SJSA1 (cell line): ENCODE data around the gene DUSP1. TPM values are rescaled to one million over a fixed set of nuclear protein-coding genes. Genes with fewer than 3 reads are reported as not detected.

Experiments used
- DNase-seq, 2 experiments: peaks; one replicate each; pipeline ENCODE4 v3.0.0-alpha.2; 2015 to 2020; ENCODE audit warnings: low spot score in 2 of 2, low read depth in 1 of 2
- H3K27ac ChIP-seq: fragments of 250-450 bp; sonication (Bioruptor Pico); 2 replicates; pipeline ENCODE4 v1.5.1; 2020; ENCODE audit warnings: mild to moderate bottlenecking, moderate library complexity
- H3K27me3 ChIP-seq: fragments of 250-450 bp; sonication (Bioruptor Pico); replicated peaks from 2 replicates; pipeline ENCODE4 v1.5.1; 2020; ENCODE audit warnings: mild to moderate bottlenecking, moderate library complexity
- H3K36me3 ChIP-seq: fragments of 250-450 bp; sonication (Bioruptor Pico); 2 replicates; pipeline ENCODE4 v1.5.1; 2020; ENCODE audit warnings: mild to moderate bottlenecking
- H3K4me1 ChIP-seq: fragments of 250-450 bp; sonication (Bioruptor Pico); replicated peaks from 2 replicates; pipeline ENCODE4 v1.6.1; 2021; ENCODE audit warnings: mild to moderate bottlenecking
- H3K4me3 ChIP-seq: fragments of 250-450 bp; sonication (Bioruptor Pico); 2 replicates; pipeline ENCODE4 v1.5.1; 2020; ENCODE audit warnings: mild to moderate bottlenecking
- H3K9me3 ChIP-seq: fragments of 250-450 bp; sonication (Bioruptor Pico); replicated peaks from 2 replicates; pipeline ENCODE4 v1.5.1; 2020; ENCODE audit warnings: mild to moderate bottlenecking
- total RNA-seq: library from RNA; depleted of rRNA; stranded (reverse); fragments of >200 nt; shearing (Covaris generic); gene quantifications from 2 replicates; pipeline ENCODE4 v1.2.3, GENCODE V29; 2014

Gene DUSP1
- total RNA-seq, 1 experiment from 2014 or later = 475 TPM

- H3K9me3 ChIP-seq = no peaks in the 10 kb centered on the region
- H3K36me3 ChIP-seq = no peaks in the 10 kb centered on the region
- no peak for DNase-seq
- H3K4me1 ChIP-seq = peaks cover 36% of the 10 kb centered on the region
- H3K27ac ChIP-seq = no peak overlapping the region
- no peaks in the 10 kb centered on the region for H3K27me3 ChIP-seq
- no peak overlapping the region for H3K4me3 ChIP-seq
Measured at GRCh38 chr5:172730981-172731679, 39.9 kb downstream of the DUSP1 start.

GRCh38 chr5:172730222-172730621 is 40.8 kb downstream of the DUSP1 start:
- H3K27ac ChIP-seq = no peak overlapping the region
- H3K9me3 ChIP-seq = no peaks in the 10 kb centered on the region
- no peak for DNase-seq
- H3K36me3 ChIP-seq = no peaks in the 10 kb centered on the region
- H3K4me1 ChIP-seq = peaks cover 28% of the 10 kb centered on the region
- no peak overlapping the region for H3K4me3 ChIP-seq
- no peaks in the 10 kb centered on the region for H3K27me3 ChIP-seq

DNA sequence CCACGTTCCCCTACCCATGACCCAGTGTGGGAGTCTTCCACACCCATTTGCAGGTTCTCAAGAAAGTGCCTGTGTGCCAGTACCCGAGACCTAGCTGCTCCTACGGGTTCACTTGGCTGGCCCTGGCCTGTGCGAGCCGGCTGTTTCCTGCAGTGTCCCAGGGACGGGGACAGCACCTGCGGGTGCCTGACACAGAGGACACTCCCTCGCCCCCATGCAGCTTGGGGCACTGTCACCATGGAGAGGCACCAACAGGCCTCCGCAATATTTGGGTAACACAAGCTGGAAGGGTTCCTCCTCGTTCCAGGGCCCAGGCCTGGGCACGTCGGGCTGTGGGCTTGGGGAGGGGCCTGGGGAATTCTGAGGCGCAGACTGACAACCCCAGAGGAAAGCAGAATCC is 41.4 kb downstream of the DUSP1 start:
- H3K9me3 ChIP-seq = no peaks in the 10 kb centered on the region
- H3K36me3 ChIP-seq = no peaks in the 10 kb centered on the region
- no peak overlapping the region for H3K4me3 ChIP-seq
- peaks cover 24% of the 10 kb centered on the region for H3K4me1 ChIP-seq
- no peak overlapping the region for H3K27ac ChIP-seq
- H3K27me3 ChIP-seq = no peaks in the 10 kb centered on the region
- DNase-seq = no peak

- no peak for DNase-seq
- H3K4me3 ChIP-seq = no peak overlapping the region
- no peaks in the 10 kb centered on the region for H3K9me3 ChIP-seq
- peaks cover 15% of the 10 kb centered on the region for H3K4me1 ChIP-seq
- H3K27ac ChIP-seq = no peak overlapping the region
- no peaks in the 10 kb centered on the region for H3K27me3 ChIP-seq
- no peaks in the 10 kb centered on the region for H3K36me3 ChIP-seq
Measured at GRCh38 chr5:172728481-172729241, 42.3 kb downstream of the DUSP1 start.

DNA sequence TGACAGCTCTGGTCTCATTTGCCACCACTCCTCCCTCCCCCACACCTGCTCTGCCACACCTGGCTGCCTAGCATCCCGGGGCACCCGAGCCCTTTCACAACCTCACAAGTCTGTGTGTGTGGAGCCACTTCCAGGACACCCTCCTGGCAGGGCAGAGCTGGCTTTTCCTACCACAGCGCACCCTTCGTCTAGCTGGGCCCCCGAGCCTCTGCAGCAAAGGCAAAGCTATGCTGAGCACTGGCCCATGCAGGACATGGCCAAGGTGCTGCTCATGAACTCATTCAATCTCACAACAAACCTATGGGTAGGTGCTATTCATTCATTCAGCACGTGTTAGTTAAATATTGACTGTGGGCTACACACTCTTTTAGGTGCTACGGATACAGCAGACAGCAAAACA is 43.4 kb downstream of the DUSP1 start:
- Histone ChIP-seq H3K27ac (no peak overlapping the region), H3K9me3 (no peaks in the 10 kb centered on the region), H3K36me3 (no peaks in the 10 kb centered on the region), H3K27me3 (no peaks in the 10 kb centered on the region), H3K4me3 (no peak overlapping the region), H3K4me1 (peaks cover 4% of the 10 kb centered on the region)
- no peak for DNase-seq

DNA sequence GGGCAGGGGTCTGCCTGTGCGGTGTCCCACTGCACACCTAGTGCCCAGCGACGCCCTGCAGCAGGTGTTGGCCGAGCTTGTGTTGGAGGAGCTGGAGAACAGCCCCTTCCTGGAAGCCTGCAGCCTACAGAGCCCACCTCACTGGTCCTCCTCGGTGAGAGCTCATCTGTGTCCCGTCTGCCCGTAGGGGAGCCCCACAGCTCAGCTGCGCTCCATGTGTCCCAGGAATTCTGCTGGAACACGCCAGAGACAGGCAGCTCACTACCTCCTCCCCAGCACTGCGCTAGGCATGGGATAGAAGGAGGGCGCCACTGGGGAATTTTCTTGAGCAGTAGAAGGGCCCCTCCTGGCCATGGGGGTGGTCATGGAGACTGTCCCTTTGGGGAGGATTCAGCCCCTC is 44.0 kb downstream of the DUSP1 start:
- Histone ChIP-seq H3K27ac (no peak overlapping the region), H3K4me3 (no peak overlapping the region), H3K4me1 (no peaks in the 10 kb centered on the region; the same call in 1 of the 2 replicates), H3K36me3 (no peaks in the 10 kb centered on the region), H3K27me3 (no peaks in the 10 kb centered on the region), H3K9me3 (no peaks in the 10 kb centered on the region)
- no peak for DNase-seq

DNA sequence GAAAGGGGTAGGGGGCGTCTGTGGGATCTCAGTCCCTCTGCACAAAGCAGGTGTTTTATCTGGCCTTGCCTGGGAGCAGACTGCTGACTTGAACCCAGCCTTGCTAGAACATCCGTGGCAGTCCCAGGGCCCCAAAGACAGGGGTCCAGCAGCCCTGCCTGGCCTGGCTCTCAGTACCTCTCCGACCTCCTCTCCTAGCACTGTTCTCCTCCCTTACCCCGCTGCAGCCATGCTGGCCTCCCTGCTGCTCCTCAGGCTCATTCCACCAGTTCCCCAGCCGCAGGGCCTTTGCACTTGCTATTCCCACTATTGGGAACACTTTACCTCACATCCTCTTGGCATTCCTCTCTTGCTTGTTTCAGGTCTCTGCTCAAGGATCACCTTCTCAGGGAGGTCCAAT is 45.2 kb downstream of the DUSP1 start:
- H3K27ac ChIP-seq = no peak overlapping the region
- no peaks in the 10 kb centered on the region for H3K9me3 ChIP-seq

GRCh38 chr5:172725273-172725672 is 45.7 kb downstream of the DUSP1 start:
- DNase-seq = no peak
- no peak overlapping the region for H3K27ac ChIP-seq
- no peaks in the 10 kb centered on the region for H3K9me3 ChIP-seq
- H3K27me3 ChIP-seq = no peaks in the 10 kb centered on the region
- no peaks in the 10 kb centered on the region for H3K4me1 ChIP-seq
- no peak overlapping the region for H3K4me3 ChIP-seq
- no peaks in the 10 kb centered on the region for H3K36me3 ChIP-seq

More for the DNA sequence above, 45.2 kb downstream of the DUSP1 start:
- H3K36me3 ChIP-seq = no peaks in the 10 kb centered on the region
- DNase-seq = no peak
- no peaks in the 10 kb centered on the region for H3K27me3 ChIP-seq
- no peaks in the 10 kb centered on the region for H3K4me1 ChIP-seq
- no peak overlapping the region for H3K4me3 ChIP-seq

DNA sequence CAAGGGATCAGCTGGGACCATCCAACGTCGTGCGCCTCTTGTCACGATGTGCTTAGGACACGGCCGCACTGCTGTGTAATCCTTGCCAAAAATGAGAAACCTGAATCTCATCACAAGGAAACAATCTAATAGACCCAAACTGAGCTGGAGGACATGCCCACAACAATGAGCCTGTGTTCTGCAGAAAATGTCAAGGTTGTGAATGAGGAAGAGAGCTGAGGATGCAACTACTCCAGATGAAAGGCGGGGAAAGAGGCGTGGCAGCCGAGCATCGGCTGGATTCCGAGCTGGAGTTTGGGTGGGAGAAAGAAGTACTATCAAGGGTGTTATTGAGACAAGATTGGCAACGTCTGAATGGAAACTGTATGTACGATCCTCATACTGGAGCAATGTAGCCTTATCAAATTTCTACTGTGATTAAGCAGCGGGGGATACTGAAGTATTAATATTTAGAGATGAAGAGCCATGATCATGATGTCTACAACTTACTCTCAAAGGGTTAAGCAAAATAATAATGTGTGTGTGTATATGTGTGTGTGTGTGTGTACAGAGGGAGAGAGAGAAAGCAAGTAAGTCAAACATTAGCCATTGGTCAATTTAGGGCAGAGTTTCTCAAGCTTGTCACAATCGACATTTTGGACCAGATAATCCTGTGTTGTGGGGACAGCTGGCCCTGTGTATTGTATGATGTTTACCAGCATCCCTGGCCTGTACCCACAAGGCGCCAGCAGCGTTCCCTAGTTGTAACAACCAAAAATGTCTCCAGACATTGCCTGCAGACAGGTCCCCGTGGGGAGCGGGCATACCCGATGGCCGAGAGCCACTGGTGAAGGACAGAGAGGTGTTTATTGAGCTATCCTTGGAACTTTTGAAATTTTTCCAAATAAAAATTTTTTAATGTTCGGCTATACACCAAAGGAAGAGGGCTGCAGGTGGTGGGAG is 46.5 kb downstream of the DUSP1 start:
- H3K36me3 ChIP-seq = no peaks in the 10 kb centered on the region
- no peaks in the 10 kb centered on the region for H3K27me3 ChIP-seq
- no peak overlapping the region for H3K27ac ChIP-seq
- H3K9me3 ChIP-seq = no peaks in the 10 kb centered on the region
- no peak for DNase-seq
- no peak overlapping the region for H3K4me3 ChIP-seq
- no peaks in the 10 kb centered on the region for H3K4me1 ChIP-seq

DNA sequence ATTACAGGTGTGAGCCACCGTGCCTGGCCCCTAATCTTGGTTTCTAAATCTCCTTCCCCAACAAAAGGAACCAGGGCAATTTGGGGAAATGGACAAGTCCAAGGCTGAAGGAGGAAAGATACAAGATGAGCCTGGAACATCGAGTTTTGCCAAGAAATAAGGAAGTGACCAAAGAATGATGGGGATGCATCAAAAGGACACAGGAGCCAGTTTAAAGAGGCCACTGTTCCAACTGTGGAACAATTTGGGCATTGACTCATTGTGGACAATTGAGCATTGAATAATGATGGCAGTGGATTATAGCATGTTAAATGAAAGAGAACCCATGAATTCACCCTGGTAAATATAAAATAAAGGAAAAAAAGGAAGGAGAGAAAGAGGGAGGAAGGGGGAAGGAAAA is 47.5 kb downstream of the DUSP1 start:
- H3K9me3 ChIP-seq = no peaks in the 10 kb centered on the region
- H3K36me3 ChIP-seq = no peaks in the 10 kb centered on the region
- no peaks in the 10 kb centered on the region for H3K4me1 ChIP-seq
- no peak overlapping the region for H3K27ac ChIP-seq
- no peak overlapping the region for H3K4me3 ChIP-seq
- DNase-seq = no peak
- H3K27me3 ChIP-seq = no peaks in the 10 kb centered on the region

GRCh38 chr5:172722327-172722815 is 48.6 kb downstream of the DUSP1 start:
- no peak for DNase-seq
- Histone ChIP-seq H3K4me3 (no peak overlapping the region), H3K27me3 (no peaks in the 10 kb centered on the region), H3K9me3 (no peaks in the 10 kb centered on the region), H3K36me3 (no peaks in the 10 kb centered on the region), H3K4me1 (peaks cover under 1% of the 10 kb centered on the region), H3K27ac (no peak overlapping the region)

- H3K9me3 ChIP-seq = no peaks in the 10 kb centered on the region
- DNase-seq = no peak
- no peak overlapping the region for H3K4me3 ChIP-seq
- no peak overlapping the region for H3K27ac ChIP-seq
- peaks cover 7% of the 10 kb centered on the region for H3K4me1 ChIP-seq
- H3K36me3 ChIP-seq = no peaks in the 10 kb centered on the region
- H3K27me3 ChIP-seq = no peaks in the 10 kb centered on the region
Measured at GRCh38 chr5:172721455-172722326, 49.3 kb downstream of the DUSP1 start.

GRCh38 chr5:172720655-172721054 is 50.3 kb downstream of the DUSP1 start:
- Histone ChIP-seq H3K4me3 (no peak overlapping the region), H3K4me1 (peaks cover 10% of the 10 kb centered on the region), H3K27ac (no peak overlapping the region), H3K36me3 (no peaks in the 10 kb centered on the region), H3K9me3 (no peaks in the 10 kb centered on the region), H3K27me3 (no peaks in the 10 kb centered on the region)
- DNase-seq = no peak
